Gastroesophageal sphincter (tissue), 4 donors: ENCODE results near the gene TMEM154. TPM values are rescaled to one million over a fixed set of nuclear protein-coding genes. Genes with fewer than 3 reads are reported as not detected.

Source experiments
- ATAC-seq: fragments of 150-250 bp; one replicate; pipeline ENCODE4 v1.9.1; 2016; ENCODE audit warnings: mild to moderate bottlenecking, moderate library complexity
- H3K27ac ChIP-seq, 4 donors: fragments of 200-600 bp; sonication (generic) in 3 of 4; 1 replicate in 3 of 4; 2 replicates in 1 of 4; pipeline ENCODE4 v1.5.1; 2016 to 2019
- H3K27me3 ChIP-seq: fragments of 200-600 bp; sonication (generic); one replicate; pipeline ENCODE4 v1.5.1; 2019
- H3K36me3 ChIP-seq, 2 donors: fragments of 200-600 bp; sonication (generic); one replicate each; pipeline ENCODE4 v1.5.1; 2019; ENCODE audit warnings: control low read depth in 1 of 2
- H3K4me1 ChIP-seq, 3 donors: fragments of 200-600 bp; sonication (generic); 1 replicate in 2 of 3; 2 replicates in 1 of 3; pipeline ENCODE4 v1.5.1; 2016 to 2019; ENCODE audit warnings: control low read depth in 2 of 3
- H3K4me3 ChIP-seq, 2 donors: fragments of 200-600 bp; sonication (generic); one replicate each; pipeline ENCODE4 v1.5.1; 2019; ENCODE audit warnings: mild to moderate bottlenecking in 1 of 2, moderate library complexity in 1 of 2
- H3K9me3 ChIP-seq, 3 donors: fragments of 200-600 bp; sonication (generic); one replicate each; pipeline ENCODE4 v1.5.1; 2017 to 2019; ENCODE audit warnings: control low read depth in 2 of 3
- EP300 ChIP-seq: sonication (generic); formaldehyde crosslinking; IDR thresholded peaks from one replicate; pipeline ENCODE4 v1.6.1; 2017; ENCODE audit warnings: antibody characterized with exemption, mild to moderate bottlenecking
- POLR2A ChIP-seq, 2 donors: fragments of 450-650 bp; IDR thresholded peaks; one replicate each; pipeline ENCODE4 v1.6.1; 2017; ENCODE audit warnings: antibody characterized with exemption in 2 of 2, mild to moderate bottlenecking in 2 of 2, moderate library complexity in 1 of 2
- POLR2AphosphoS5 ChIP-seq: sonication (generic); formaldehyde crosslinking; IDR thresholded peaks from one replicate; pipeline ENCODE4 v1.6.1; 2017; ENCODE audit warnings: antibody characterized with exemption
- WGBS, 2 donors: methylation state at CpG; one replicate each; pipeline ENCODE4 v1.1.5; 2018; ENCODE audit warnings: low coverage in 1 of 2; 5-methylcytosine and 5-hydroxymethylcytosine counted together
- total RNA-seq, 4 donors: library from RNA; depleted of rRNA; stranded (reverse); fragments of >200 nt; gene quantifications; one replicate each; pipeline ENCODE4 v1.1.0, GENCODE V29; 2016
- TF ChIP-seq, protein P1 (sequence below), 4 experiments: fragments of 200-600 bp in 2 of 4; fragments of 450-650 bp in 2 of 4; sonication (generic) in 1 of 4; IDR thresholded peaks; one replicate each; pipeline ENCODE4 v1.5.1; 2017 to 2019; ENCODE audit warnings: antibody characterized with exemption in 4 of 4, mild to moderate bottlenecking in 2 of 4, moderate library complexity in 2 of 4

The TMEM154 gene
- total RNA-seq, 4 donors from 2014 or later = 0.77 to 13.6 (median 3.8) TPM

- H3K9me3 ChIP-seq = no peaks in the 10 kb centered on the region
- 53 to 82% methylated on average over 2 of the region's 2 CpGs for WGBS, 2 donors
These were observed 53.0 kb downstream of the TMEM154 start for GRCh38 chr4:152626790-152627189.

GRCh38 chr4:152620915-152621314 is 58.9 kb downstream of the TMEM154 start:
- no peak for ATAC-seq

More at GRCh38 chr4:152626790-152627189, 53.0 kb downstream of the TMEM154 start:
- H3K36me3 ChIP-seq = no peaks in the 10 kb centered on the region
- H3K27me3 ChIP-seq = no peaks in the 10 kb centered on the region
- H3K4me3 ChIP-seq = no peak overlapping the region
- no peak overlapping the region for H3K27ac ChIP-seq
- no peak for ATAC-seq
- TF ChIP-seq POLR2AphosphoS5 = no peak
- no peak for TF ChIP-seq EP300
- TF ChIP-seq POLR2A (IDR thresholded peaks at IDR 0.05) = no peak
- H3K4me1 ChIP-seq = no peaks in the 10 kb centered on the region

GRCh38 chr4:152620218-152620617 is 59.6 kb downstream of the TMEM154 start:
- no peak overlapping the region for H3K4me3 ChIP-seq
- no peak for ATAC-seq
- H3K36me3 ChIP-seq = no peaks in the 10 kb centered on the region
- TF ChIP-seq, protein P1, sequence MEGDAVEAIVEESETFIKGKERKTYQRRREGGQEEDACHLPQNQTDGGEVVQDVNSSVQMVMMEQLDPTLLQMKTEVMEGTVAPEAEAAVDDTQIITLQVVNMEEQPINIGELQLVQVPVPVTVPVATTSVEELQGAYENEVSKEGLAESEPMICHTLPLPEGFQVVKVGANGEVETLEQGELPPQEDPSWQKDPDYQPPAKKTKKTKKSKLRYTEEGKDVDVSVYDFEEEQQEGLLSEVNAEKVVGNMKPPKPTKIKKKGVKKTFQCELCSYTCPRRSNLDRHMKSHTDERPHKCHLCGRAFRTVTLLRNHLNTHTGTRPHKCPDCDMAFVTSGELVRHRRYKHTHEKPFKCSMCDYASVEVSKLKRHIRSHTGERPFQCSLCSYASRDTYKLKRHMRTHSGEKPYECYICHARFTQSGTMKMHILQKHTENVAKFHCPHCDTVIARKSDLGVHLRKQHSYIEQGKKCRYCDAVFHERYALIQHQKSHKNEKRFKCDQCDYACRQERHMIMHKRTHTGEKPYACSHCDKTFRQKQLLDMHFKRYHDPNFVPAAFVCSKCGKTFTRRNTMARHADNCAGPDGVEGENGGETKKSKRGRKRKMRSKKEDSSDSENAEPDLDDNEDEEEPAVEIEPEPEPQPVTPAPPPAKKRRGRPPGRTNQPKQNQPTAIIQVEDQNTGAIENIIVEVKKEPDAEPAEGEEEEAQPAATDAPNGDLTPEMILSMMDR (IDR thresholded peaks at IDR 0.05) = no peak
- TF ChIP-seq POLR2A (IDR thresholded peaks at IDR 0.05) (no peak), EP300 (no peak), POLR2AphosphoS5 (no peak)
- WGBS, 2 donors = 100% methylated on average over 1 of the region's 1 CpG; no CpG with 5 or more reads in 1 of the 2 donors
- H3K27me3 ChIP-seq = peaks cover 14% of the 10 kb centered on the region
- H3K27ac ChIP-seq = no peak overlapping the region
- H3K4me1 ChIP-seq = no peaks in the 10 kb centered on the region
- no peaks in the 10 kb centered on the region for H3K9me3 ChIP-seq

More at GRCh38 chr4:152620915-152621314, 58.9 kb downstream of the TMEM154 start:
- Histone ChIP-seq H3K4me1 (no peaks in the 10 kb centered on the region), H3K27ac (no peak overlapping the region), H3K9me3 (no peaks in the 10 kb centered on the region), H3K4me3 (no peak overlapping the region), H3K27me3 (peaks cover 12% of the 10 kb centered on the region), H3K36me3 (no peaks in the 10 kb centered on the region)
- TF ChIP-seq POLR2AphosphoS5 (no peak), POLR2A (IDR thresholded peaks at IDR 0.05) (no peak), EP300 (no peak)
- TF ChIP-seq, protein P1 (IDR thresholded peaks at IDR 0.05) = no peak

DNA sequence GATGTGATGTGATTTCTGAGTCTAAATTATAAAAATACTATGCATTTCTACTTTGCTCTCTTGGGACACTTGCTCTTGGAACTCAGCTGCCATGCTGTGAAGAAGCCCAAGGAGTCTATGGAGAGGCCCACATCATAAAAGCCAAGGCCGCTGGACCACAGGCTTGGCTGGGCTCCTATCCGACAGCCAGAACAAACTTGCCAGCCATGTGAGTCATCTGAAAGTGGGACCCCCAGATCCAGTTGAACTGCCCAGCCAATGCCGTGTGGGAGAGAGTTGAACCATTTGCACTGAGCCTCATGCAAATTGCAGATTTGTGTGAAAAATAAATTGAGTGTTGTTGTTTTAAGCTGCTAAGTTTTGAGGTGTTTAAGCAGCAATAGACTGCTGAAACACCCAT is 60.2 kb downstream of the TMEM154 start:
- TF ChIP-seq POLR2A (IDR thresholded peaks at IDR 0.05) (no peak), EP300 (no peak), POLR2AphosphoS5 (no peak)
- TF ChIP-seq, protein P1 (IDR thresholded peaks at IDR 0.05) = no peak
- no peak overlapping the region for H3K27ac ChIP-seq
- H3K9me3 ChIP-seq = no peaks in the 10 kb centered on the region
- no peak for ATAC-seq
- H3K36me3 ChIP-seq = no peaks in the 10 kb centered on the region
- H3K4me1 ChIP-seq = no peaks in the 10 kb centered on the region
- no peak overlapping the region for H3K4me3 ChIP-seq
- WGBS, 2 donors = 86 to 100% methylated on average over 2 of the region's 3 CpGs
- peaks cover 20% of the 10 kb centered on the region for H3K27me3 ChIP-seq

DNA sequence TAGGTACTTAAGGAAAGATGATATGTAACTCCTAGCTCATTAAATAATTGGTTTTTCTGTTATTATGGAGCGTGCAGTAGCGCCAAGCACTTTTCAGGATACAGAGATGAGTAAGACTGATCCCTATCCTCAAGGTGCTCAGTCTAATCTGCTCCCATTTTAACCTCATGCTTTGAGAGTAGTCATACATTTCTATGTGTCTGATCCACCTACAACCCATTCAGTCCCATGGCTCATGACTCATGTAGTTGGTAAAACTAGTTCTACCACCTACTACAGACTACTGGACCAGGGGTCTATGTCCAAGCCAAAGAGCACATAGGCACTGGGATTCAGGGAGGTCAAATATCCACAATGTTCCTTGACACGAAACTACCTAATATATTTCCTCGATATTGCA is 60.8 kb downstream of the TMEM154 start:
- Histone ChIP-seq H3K4me3 (no peak overlapping the region), H3K27ac (no peak overlapping the region), H3K27me3 (peaks cover 25% of the 10 kb centered on the region), H3K9me3 (no peaks in the 10 kb centered on the region), H3K36me3 (no peaks in the 10 kb centered on the region), H3K4me1 (no peaks in the 10 kb centered on the region)
- no peak for TF ChIP-seq POLR2AphosphoS5
- TF ChIP-seq, protein P1 (IDR thresholded peaks at IDR 0.05) = no peak
- no peak for TF ChIP-seq EP300
- TF ChIP-seq POLR2A (IDR thresholded peaks at IDR 0.05) = no peak
- 97 to 98% methylated on average over 4 of the region's 4 CpGs for WGBS, 2 donors
- ATAC-seq = no peak
